Breast epithelium (tissue), 3 donors: ENCODE measurements around the gene MUC5AC.

Source experiments
- CTCF ChIP-seq, 3 donors: fragments of 450-650 bp; IDR thresholded peaks; one replicate each; pipeline ENCODE4 v1.5.1; 2016 to 2017; ENCODE audit warnings: antibody characterized with exemption in 3 of 3, mild to moderate bottlenecking in 3 of 3, moderate library complexity in 3 of 3
- POLR2A ChIP-seq: fragments of 450-650 bp; IDR thresholded peaks from one replicate; pipeline ENCODE4 v1.6.1; 2016; ENCODE audit warnings: antibody characterized with exemption, mild to moderate bottlenecking, moderate library complexity

DNA sequence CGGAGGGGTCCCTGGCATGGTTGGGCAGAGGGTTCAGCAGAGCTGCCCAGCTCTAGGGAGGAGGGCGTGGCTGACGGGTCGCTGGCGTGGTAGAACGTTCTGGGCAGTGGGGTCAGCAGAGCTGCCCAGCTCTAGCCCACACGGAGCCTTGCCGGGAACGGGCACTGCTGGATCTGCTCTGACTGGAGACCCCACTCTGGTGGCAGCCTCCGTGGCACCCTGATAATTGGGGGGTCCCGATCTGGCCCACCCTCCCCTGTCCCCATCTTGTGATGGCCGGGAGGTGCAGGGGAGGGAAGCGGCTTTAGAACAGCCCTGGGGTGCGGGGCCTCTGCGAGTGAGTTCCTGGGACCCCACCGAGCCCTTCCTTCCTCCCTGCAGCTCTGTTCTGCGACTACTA lies 21.9 kb downstream of the MUC5AC start:
- TF ChIP-seq POLR2A (no peak), CTCF (IDR thresholded peaks at IDR 0.05) (no peak)
